HG03520 (cell line): ENCODE data around the gene SLC22A12.

Experiments used
- ATAC-seq: cut with Tn5 transposase; IDR thresholded peaks from one replicate; pipeline ENCODE4 v1.9.1; 2021; ENCODE audit warnings: mild to moderate bottlenecking, moderate library complexity; ENCODE audit not compliant: unreplicated experiment

The SLC22A12 gene

DNA sequence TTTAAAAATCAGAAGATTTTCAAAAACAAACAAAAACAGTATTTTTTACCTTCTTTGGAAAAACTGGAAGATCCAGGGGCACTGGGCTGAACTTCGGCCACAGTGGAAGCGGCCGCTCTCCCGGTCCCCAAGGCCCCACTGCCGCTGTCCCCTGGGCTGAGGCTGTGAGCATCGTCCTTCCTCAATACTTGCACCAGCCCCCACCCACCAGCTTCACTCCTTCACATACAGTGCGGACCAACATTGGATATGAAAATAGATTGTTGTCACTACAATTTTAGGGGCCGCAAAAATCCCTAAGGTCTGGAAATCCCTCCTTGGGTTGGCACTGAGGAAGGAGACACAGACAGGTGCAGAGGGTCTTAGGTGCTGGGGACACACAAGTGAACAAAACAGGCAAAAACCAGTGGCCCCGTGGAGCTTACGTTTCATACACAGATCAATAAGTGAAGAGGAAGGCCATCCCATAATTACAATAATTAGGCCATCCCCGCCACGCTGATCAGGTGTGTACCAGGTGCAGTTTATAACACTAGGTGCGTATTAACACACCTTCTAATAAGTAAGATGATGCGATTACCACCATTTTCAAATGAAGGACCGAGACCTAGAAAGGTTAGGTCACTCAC lies 28.2 kb upstream of the SLC22A12 start:
- no peak for ATAC-seq

GRCh38 chr11:64563966-64564365 lies 27.1 kb upstream of the SLC22A12 start:
- ATAC-seq = no peak

GRCh38 chr11:64564419-64564818 lies 26.6 kb upstream of the SLC22A12 start:
- no peak for ATAC-seq

- no peak for ATAC-seq
Observed at GRCh38 chr11:64564947-64565889, 25.8 kb upstream of the SLC22A12 start.

GRCh38 chr11:64566042-64566914 lies 24.7 kb upstream of the SLC22A12 start:
- ATAC-seq = no peak

GRCh38 chr11:64566915-64567891 lies 23.8 kb upstream of the SLC22A12 start:
- no peak for ATAC-seq

- ATAC-seq = no peak
Observed at GRCh38 chr11:64568041-64568571, 22.9 kb upstream of the SLC22A12 start.

DNA sequence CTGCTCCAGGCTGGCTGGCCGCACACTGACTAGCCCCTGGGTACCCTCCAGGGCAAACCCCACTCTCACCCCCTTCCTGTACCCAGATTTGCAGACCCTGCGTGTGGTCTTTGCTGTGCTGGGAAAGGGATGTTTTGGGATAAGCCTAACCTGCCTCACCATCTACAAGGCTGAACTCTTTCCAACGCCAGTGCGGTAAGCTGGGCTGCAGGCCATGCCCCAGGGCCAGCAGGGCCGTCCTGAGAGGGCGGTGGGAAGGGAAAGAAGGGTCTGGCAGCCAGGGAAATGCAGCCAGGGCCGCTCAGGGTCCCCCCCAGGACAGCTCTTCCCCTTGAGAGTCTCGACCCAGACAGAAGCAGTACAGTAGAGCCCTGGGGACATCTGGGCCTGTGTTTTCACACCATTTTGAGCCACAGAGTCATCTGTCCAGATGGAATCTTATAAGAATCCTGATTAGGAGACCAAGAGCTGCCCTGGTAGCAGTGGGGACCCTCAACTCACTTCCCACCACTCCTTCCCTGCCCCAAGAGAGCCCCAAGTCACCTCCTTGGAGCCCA lies 22.4 kb upstream of the SLC22A12 start:
- ATAC-seq = no peak

DNA sequence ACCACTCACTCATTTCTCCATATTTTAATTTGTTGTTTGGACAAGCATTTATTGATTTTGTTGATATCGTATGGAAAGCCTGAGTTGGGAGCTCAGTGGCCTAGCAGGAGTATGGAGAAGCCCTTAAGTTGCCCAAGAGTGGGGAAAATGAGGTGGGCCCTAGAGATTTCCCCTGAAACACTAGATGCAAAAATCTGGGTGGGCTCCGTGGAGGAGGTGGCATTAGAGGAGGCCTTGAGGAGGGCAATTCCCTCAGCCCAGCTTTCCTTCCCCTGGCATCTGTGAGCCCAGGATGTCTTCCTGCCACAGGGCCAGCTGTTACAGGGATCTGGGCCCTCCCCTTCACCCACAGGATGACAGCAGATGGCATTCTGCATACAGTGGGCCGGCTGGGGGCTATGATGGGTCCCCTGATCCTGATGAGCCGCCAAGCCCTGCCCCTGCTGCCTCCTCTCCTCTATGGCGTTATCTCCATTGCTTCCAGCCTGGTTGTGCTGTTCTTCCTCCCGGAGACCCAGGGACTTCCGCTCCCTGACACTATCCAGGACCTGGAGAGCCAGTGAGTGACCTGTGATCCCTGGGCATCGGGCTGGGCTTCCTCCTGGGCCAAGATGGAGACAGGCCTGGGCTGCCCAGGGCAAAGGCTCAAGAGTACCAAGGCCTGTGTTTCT lies 21.6 kb upstream of the SLC22A12 start:
- no peak for ATAC-seq

- ATAC-seq = no peak
Observed at GRCh38 chr11:64570341-64570740, 20.7 kb upstream of the SLC22A12 start.

- ATAC-seq = no peak
Observed at GRCh38 chr11:64571050-64571409, 20.0 kb upstream of the SLC22A12 start.

DNA sequence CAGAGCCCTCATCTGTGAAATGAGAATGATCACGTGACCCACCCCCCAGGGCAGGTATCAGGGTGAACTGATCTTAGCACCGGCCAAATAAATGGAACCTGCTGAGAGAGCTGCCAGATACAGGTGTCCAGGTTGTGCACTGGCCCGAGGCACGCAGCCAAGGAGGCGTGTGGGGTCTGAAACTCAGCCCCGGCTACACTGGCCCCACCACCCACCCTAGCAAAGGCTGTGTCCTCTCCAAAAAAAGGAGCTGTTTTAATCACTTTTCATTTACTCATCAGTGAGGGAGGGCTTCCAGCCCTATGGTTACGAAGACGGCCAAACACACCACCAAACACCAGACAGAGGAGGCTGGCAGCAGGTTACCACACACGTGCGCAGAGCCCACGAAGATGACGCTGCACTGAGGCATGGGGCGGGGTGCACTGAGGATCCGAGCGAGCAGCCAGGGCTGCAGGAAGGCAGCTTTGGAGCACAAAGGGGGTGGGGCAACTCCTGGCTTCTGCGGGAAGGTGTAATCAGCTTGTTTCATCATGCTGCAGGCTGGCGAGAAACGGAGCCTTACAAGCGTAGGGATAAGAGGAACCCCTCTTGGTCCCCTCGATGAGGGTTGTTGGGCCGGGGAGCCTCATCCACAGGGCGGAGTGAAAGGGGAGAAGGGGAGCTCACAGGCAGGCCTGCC lies 19.5 kb upstream of the SLC22A12 start:
- no peak for ATAC-seq

GRCh38 chr11:64572143-64572542 lies 18.9 kb upstream of the SLC22A12 start:
- no peak for ATAC-seq

GRCh38 chr11:64577202-64577601 lies 13.8 kb upstream of the SLC22A12 start:
- no peak for ATAC-seq

- no peak for ATAC-seq
Observed at GRCh38 chr11:64580412-64580811, 10.6 kb upstream of the SLC22A12 start.

GRCh38 chr11:64581057-64581523 lies 9.9 kb upstream of the SLC22A12 start:
- no peak for ATAC-seq

DNA sequence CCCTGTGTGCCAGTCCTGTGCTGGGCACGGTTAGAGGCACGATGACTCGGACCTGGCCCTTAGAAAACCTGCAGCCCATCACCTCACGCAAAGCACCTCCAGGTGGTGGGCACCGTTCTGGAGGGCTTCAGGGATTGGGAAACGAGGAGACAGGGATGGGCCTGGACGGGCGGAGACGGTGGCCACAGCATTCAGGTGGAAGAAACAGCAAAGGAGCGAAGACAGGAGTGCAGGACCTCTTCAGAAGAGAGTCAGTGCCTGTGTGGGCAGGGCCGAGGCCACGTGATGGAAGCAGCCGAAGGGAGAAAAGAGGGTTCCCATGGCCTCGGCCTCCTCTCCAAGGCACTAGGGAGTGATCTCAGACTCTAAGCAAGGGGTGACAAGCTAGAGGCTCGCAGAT lies 8.1 kb upstream of the SLC22A12 start:
- no peak for ATAC-seq
